Hepatocyte (in vitro differentiated cells): ENCODE data around the gene NARS2.

Source experiments
- EZH2phosphoT487 ChIP-seq: fragments of 200-600 bp; sonication (generic); IDR thresholded peaks from one replicate; pipeline ENCODE4 v1.6.1; 2018; ENCODE audit warnings: antibody characterized with exemption, mild to moderate bottlenecking, low read depth, moderate library complexity; ENCODE audit not compliant: unreplicated experiment, severe bottlenecking
- TF ChIP-seq, protein P1 (sequence below): fragments of 200-600 bp; sonication (generic); IDR thresholded peaks from 2 replicates; pipeline ENCODE4 v1.5.1; 2016; ENCODE audit warnings: antibody characterized with exemption, mild to moderate bottlenecking; ENCODE audit not compliant: poor library complexity

DNA sequence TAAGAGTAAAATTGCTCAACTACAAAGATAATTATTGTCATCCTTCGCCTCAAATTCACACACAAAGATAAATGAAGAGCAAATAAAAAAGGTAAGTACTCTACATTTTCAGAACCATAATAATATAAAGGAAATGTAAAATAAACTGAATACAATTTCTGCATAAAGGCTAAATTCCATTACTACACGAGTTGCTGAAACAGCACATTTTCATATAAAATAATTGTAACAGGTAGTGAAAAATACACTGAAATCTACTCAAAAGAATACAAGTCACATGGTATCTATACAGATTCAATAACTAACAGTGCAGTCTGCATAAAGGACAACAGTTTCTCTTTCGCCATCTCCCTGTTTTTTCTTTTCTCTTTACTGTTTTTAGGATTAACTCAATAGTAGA lies 102.3 kb downstream of the NARS2 start:
- TF ChIP-seq, protein P1, sequence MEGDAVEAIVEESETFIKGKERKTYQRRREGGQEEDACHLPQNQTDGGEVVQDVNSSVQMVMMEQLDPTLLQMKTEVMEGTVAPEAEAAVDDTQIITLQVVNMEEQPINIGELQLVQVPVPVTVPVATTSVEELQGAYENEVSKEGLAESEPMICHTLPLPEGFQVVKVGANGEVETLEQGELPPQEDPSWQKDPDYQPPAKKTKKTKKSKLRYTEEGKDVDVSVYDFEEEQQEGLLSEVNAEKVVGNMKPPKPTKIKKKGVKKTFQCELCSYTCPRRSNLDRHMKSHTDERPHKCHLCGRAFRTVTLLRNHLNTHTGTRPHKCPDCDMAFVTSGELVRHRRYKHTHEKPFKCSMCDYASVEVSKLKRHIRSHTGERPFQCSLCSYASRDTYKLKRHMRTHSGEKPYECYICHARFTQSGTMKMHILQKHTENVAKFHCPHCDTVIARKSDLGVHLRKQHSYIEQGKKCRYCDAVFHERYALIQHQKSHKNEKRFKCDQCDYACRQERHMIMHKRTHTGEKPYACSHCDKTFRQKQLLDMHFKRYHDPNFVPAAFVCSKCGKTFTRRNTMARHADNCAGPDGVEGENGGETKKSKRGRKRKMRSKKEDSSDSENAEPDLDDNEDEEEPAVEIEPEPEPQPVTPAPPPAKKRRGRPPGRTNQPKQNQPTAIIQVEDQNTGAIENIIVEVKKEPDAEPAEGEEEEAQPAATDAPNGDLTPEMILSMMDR: no peak
- no peak for TF ChIP-seq EZH2phosphoT487
